KMS-11 (cell line): Measurements from ENCODE around the gene LCE1A.

Source experiments
- H2AFZ ChIP-seq: fragments of 200-600 bp; sonication (generic); 2 replicates; pipeline ENCODE4 v1.6.1; 2016; ENCODE audit warnings: antibody characterized with exemption, mixed run types, low read depth
- H3K27ac ChIP-seq: fragments of 200-600 bp; sonication (generic); 2 replicates; pipeline ENCODE4 v1.6.1; 2016; ENCODE audit warnings: mild to moderate bottlenecking, mixed run types
- H3K27me3 ChIP-seq: fragments of 200-600 bp; sonication (generic); 2 replicates; pipeline ENCODE4 v1.6.1; 2017; ENCODE audit warnings: mild to moderate bottlenecking, low read depth, mixed run types, moderate library complexity; ENCODE audit not compliant: insufficient read depth
- H3K36me3 ChIP-seq: fragments of 200-600 bp; sonication (generic); 2 replicates; pipeline ENCODE4 v1.6.1; 2017; ENCODE audit warnings: mild to moderate bottlenecking, mixed run types; ENCODE audit not compliant: insufficient read depth
- H3K4me1 ChIP-seq: fragments of 200-600 bp; sonication (generic); 2 replicates; pipeline ENCODE4 v1.6.1; 2016; ENCODE audit warnings: mild to moderate bottlenecking, low read depth, mixed run types; ENCODE audit not compliant: poor library complexity, severe bottlenecking
- H3K4me2 ChIP-seq: fragments of 200-600 bp; sonication (generic); 2 replicates; pipeline ENCODE4 v1.7.0; 2016; ENCODE audit warnings: mild to moderate bottlenecking, mixed run types
- H3K4me3 ChIP-seq: fragments of 200-600 bp; sonication (generic); IDR thresholded peaks from 2 replicates; pipeline ENCODE4 v1.6.1; 2017; ENCODE audit warnings: low read depth, low read length, mixed read lengths; ENCODE audit not compliant: insufficient read depth
- H3K79me2 ChIP-seq: fragments of 200-600 bp; sonication (generic); 2 replicates; pipeline ENCODE4 v1.6.1; 2016; ENCODE audit warnings: low read depth, mixed run types; ENCODE audit not compliant: insufficient read depth
- H3K9ac ChIP-seq: fragments of 200-600 bp; sonication (generic); 2 replicates; pipeline ENCODE4 v1.6.1; 2016; ENCODE audit warnings: mild to moderate bottlenecking, mixed run types
- H4K20me1 ChIP-seq: fragments of 200-600 bp; sonication (generic); 2 replicates; pipeline ENCODE4 v1.6.1; 2016; ENCODE audit warnings: mild to moderate bottlenecking, mixed run types; ENCODE audit not compliant: insufficient read depth
- TF ChIP-seq, protein P1 (sequence below): fragments of 200-600 bp; sonication (generic); conservative IDR thresholded peaks from 2 replicates; pipeline ENCODE4 v1.6.1; 2017; ENCODE audit warnings: low read depth, mild to moderate bottlenecking, antibody characterized with exemption, low read length, moderate library complexity, mixed read lengths

Gene LCE1A

DNA sequence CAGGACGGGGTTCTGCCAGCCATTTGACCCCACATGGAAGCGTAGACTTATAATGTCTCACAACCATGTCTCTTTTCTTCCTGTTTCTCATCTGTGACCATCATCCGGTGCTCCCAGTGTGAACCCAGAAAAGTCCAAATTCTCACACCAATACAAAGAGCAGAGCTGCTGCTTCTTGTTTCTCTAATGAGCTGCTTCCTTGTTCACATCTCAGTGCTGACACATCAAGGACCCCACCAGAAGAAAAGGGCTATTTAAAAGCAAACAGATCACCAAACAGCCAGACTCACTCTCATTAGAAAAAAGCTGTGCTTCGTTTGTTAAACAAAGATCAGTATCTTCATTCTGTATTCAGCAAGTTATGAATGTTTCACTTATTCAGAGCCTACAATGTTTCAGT is 31.6 kb upstream of the LCE1A start:
- no peaks in the 10 kb centered on the region for H3K36me3 ChIP-seq
- no peak overlapping the region for H3K27ac ChIP-seq
- no peak overlapping the region for H3K9ac ChIP-seq
- no peaks in the 10 kb centered on the region for H3K27me3 ChIP-seq
- H3K4me2 ChIP-seq = no peak overlapping the region
- H4K20me1 ChIP-seq = no peaks in the 10 kb centered on the region
- no peak overlapping the region for H3K4me3 ChIP-seq
- no peaks in the 10 kb centered on the region for H3K4me1 ChIP-seq
- H2AFZ ChIP-seq = no peak overlapping the region; the same call in 1 of the 2 replicates
- no peaks in the 10 kb centered on the region for H3K79me2 ChIP-seq
- TF ChIP-seq, protein P1, sequence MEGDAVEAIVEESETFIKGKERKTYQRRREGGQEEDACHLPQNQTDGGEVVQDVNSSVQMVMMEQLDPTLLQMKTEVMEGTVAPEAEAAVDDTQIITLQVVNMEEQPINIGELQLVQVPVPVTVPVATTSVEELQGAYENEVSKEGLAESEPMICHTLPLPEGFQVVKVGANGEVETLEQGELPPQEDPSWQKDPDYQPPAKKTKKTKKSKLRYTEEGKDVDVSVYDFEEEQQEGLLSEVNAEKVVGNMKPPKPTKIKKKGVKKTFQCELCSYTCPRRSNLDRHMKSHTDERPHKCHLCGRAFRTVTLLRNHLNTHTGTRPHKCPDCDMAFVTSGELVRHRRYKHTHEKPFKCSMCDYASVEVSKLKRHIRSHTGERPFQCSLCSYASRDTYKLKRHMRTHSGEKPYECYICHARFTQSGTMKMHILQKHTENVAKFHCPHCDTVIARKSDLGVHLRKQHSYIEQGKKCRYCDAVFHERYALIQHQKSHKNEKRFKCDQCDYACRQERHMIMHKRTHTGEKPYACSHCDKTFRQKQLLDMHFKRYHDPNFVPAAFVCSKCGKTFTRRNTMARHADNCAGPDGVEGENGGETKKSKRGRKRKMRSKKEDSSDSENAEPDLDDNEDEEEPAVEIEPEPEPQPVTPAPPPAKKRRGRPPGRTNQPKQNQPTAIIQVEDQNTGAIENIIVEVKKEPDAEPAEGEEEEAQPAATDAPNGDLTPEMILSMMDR = no peak

DNA sequence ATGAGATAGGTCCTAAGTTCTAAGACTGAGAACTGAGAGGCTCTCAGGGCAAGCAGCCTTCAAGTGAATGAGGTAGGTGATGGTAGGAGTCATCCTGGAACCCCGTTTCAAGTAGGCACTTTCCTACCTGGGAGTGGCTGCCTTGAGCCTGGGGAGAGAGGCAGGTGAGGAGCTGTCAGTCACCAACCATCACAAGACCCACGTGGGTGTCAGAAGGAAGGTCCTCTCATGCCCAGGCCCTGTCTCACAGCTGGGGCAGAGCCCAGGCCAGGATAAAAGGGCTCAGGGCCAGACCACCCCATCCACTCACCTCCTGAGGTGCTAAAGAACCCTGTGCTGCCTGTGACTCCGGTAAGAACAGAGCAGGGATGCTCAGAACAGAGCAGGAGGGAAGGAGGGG is 30.9 kb upstream of the LCE1A start, which contains the start of gene LCE1D:
LCE1D (plus strand) TSS at position 301 of the 400 bp plus-strand sequence. CDS start 1,074 bp downstream, outside the sequence.
- TF ChIP-seq, protein P1 = no peak
- H3K4me1 ChIP-seq = no peaks in the 10 kb centered on the region
- no peaks in the 10 kb centered on the region for H3K79me2 ChIP-seq

DNA sequence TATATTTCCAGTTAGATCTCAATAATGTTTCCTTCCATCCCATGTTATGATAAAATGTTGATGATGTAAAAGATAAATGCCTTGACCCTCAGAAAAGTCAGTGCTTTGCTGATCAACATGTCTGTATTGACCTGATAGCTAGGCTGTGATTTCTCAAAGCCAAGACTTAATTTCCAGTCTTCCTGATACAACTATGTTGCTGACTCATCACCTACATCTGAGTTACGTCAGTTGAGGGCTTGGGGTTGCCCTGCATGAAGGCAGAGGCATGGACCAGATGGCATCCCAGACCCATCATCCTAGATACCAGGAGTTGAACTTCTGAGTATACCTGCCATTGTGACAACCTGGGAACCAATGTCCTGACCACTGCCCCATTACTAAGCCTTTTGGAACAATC is 25.9 kb upstream of the LCE1A start:
- H3K79me2 ChIP-seq = no peaks in the 10 kb centered on the region
- TF ChIP-seq, protein P1 = no peak
- no peak overlapping the region for H3K27ac ChIP-seq
- no peak overlapping the region for H3K4me3 ChIP-seq
- no peaks in the 10 kb centered on the region for H3K36me3 ChIP-seq
- no peaks in the 10 kb centered on the region for H4K20me1 ChIP-seq
- no peak overlapping the region for H3K9ac ChIP-seq
- no peaks in the 10 kb centered on the region for H3K27me3 ChIP-seq
- H3K4me1 ChIP-seq = no peaks in the 10 kb centered on the region
- no peak overlapping the region for H3K4me2 ChIP-seq
- H2AFZ ChIP-seq = no peak overlapping the region

More for the DNA sequence above, 30.9 kb upstream of the LCE1A start, which contains the start of gene LCE1D:
- Histone ChIP-seq H2AFZ (no peak within 1 kb of the TSS; the same call in 1 of the 2 replicates), H3K27ac (no peak within 1 kb of the TSS), H3K36me3 (no peaks in the 10 kb centered on the region), H3K4me3 (no peak within 1 kb of the TSS), H3K27me3 (no peaks in the 10 kb centered on the region), H4K20me1 (no peaks in the 10 kb centered on the region), H3K9ac (no peak within 1 kb of the TSS), H3K4me2 (no peak within 1 kb of the TSS)

DNA sequence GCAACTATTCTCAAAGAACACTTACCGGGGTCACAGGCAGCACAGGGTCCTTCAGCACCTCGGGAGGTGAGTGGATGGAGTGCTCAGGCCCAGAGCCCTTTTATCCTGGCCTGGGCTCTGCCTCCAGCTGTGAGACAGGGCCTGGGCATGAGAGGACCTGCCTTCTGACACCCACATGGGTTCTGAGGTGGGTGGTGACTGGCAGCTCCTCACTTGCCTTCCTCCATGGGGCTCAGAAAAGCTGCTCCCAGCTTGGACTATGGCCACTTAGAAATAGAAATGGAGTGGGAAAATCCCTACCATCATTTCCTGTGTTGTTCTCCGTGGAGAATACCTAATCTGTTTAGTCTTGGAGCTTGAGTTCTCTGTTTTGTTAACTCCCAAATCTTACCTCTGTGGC is 20.7 kb upstream of the LCE1A start, which contains the start of gene LCE1C:
LCE1C (minus strand) TSS at position 76 of the 400 bp plus-strand sequence. CDS start 1,173 bp downstream, outside the sequence.
- TF ChIP-seq, protein P1 = no peak
- Histone ChIP-seq H3K9ac (no peak within 1 kb of the TSS), H3K79me2 (no peaks in the 10 kb centered on the region), H3K4me1 (no peaks in the 10 kb centered on the region), H3K27me3 (no peaks in the 10 kb centered on the region), H2AFZ (no peak within 1 kb of the TSS), H3K4me3 (no peak within 1 kb of the TSS), H3K36me3 (no peaks in the 10 kb centered on the region), H3K27ac (no peak within 1 kb of the TSS), H4K20me1 (no peaks in the 10 kb centered on the region), H3K4me2 (no peak within 1 kb of the TSS)
